ENCODE results near the gene CAPS. TPM values are rescaled to one million over a fixed set of nuclear protein-coding genes. Genes with fewer than 3 reads are reported as not detected.

The CAPS gene
- total RNA-seq, 1 donor from 2014 or later: 8.2 TPM

- no peak for TF ChIP-seq CTCF (IDR thresholded peaks at IDR 0.05; ENCODE audit: insufficient read depth, low read length, severe bottlenecking)
- FAIRE-seq: no peak
- Histone ChIP-seq H3K4me3 (ENCODE audit: low read depth, low read length) (peak overlapping the region; percentile 77), H3K36me3 (ENCODE audit: control insufficient read depth, insufficient read depth, low read length) (peaks cover 2% of the 10 kb centered on the region), H3K27me3 (ENCODE audit: control insufficient read depth, insufficient read depth, low read length) (no peaks in the 10 kb centered on the region)
- DNase-seq (ENCODE audit: low read depth): no peak
Observed at GRCh38 chr19:5905114-5905778, 8.8 kb upstream of the CAPS start.

GRCh38 chr19:5907241-5907640 is 6.8 kb upstream of the CAPS start:
- Histone ChIP-seq H3K4me3 (ENCODE audit: low read depth, low read length) (no peak overlapping the region), H3K36me3 (ENCODE audit: control insufficient read depth, insufficient read depth, low read length) (no peaks in the 10 kb centered on the region), H3K27me3 (ENCODE audit: control insufficient read depth, insufficient read depth, low read length) (no peaks in the 10 kb centered on the region)
- DNase-seq (ENCODE audit: low read depth) (no peak), FAIRE-seq (no peak)
- TF ChIP-seq CTCF (IDR thresholded peaks at IDR 0.05; ENCODE audit: insufficient read depth, low read length, severe bottlenecking): no peak

- Histone ChIP-seq H3K36me3 (ENCODE audit: control insufficient read depth, insufficient read depth, low read length) (no peaks in the 10 kb centered on the region), H3K27me3 (ENCODE audit: control insufficient read depth, insufficient read depth, low read length) (no peaks in the 10 kb centered on the region), H3K4me3 (ENCODE audit: low read depth, low read length) (no peak overlapping the region)
- no peak for FAIRE-seq
- DNase-seq (ENCODE audit: low read depth): no peak
- TF ChIP-seq CTCF (IDR thresholded peaks at IDR 0.05; ENCODE audit: insufficient read depth, low read length, severe bottlenecking): no peak
Observed at GRCh38 chr19:5908773-5909442, 5.1 kb upstream of the CAPS start.

GRCh38 chr19:5910638-5910907 is 3.5 kb upstream of the CAPS start:
- no peaks in the 10 kb centered on the region for H3K27me3 ChIP-seq (ENCODE audit: control insufficient read depth, insufficient read depth, low read length)

DNA sequence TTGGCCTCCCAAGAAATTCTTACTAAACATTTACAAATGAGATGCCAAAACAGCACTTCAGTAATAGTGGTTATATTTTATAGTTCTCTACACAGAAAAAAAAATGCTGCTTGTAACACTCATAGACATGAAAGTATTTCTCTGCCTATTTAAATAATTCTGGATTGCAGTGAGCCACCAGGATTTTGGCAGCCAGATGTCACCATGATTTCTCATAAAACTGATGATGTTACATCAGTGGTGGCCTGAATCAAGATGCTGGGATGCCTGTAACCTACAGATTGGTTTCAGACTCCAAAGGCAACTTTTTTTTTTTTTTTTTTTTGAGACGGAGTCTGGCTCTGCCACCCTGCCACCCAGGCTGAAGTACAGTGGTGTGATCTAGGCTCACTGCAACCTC is 2.7 kb upstream of the CAPS start:
- TF ChIP-seq CTCF (IDR thresholded peaks at IDR 0.05; ENCODE audit: insufficient read depth, low read length, severe bottlenecking): no peak
- H3K27me3 ChIP-seq (ENCODE audit: control insufficient read depth, insufficient read depth, low read length): no peaks in the 10 kb centered on the region
- DNase-seq (ENCODE audit: low read depth) (no peak), FAIRE-seq (no peak)
- H3K4me3 ChIP-seq (ENCODE audit: low read depth, low read length): no peak overlapping the region
- peaks cover 2% of the 10 kb centered on the region for H3K36me3 ChIP-seq (ENCODE audit: control insufficient read depth, insufficient read depth, low read length)

More at GRCh38 chr19:5910638-5910907, 3.5 kb upstream of the CAPS start:
- no peak for DNase-seq (ENCODE audit: low read depth)
- no peak for FAIRE-seq
- no peak for TF ChIP-seq CTCF (IDR thresholded peaks at IDR 0.05; ENCODE audit: insufficient read depth, low read length, severe bottlenecking)
- no peak overlapping the region for H3K4me3 ChIP-seq (ENCODE audit: low read depth, low read length)
- H3K36me3 ChIP-seq (ENCODE audit: control insufficient read depth, insufficient read depth, low read length): no peaks in the 10 kb centered on the region

- H3K36me3 ChIP-seq (ENCODE audit: control insufficient read depth, insufficient read depth, low read length): peaks cover 20% of the 10 kb centered on the region
- H3K27me3 ChIP-seq (ENCODE audit: control insufficient read depth, insufficient read depth, low read length): no peaks in the 10 kb centered on the region
- H3K4me3 ChIP-seq (ENCODE audit: low read depth, low read length): no peak overlapping the region
- FAIRE-seq (no peak), DNase-seq (ENCODE audit: low read depth) (no peak)
- no peak for TF ChIP-seq CTCF (IDR thresholded peaks at IDR 0.05; ENCODE audit: insufficient read depth, low read length, severe bottlenecking)
Observed at GRCh38 chr19:5914358-5914774, 312 bp downstream of the CAPS start.
